Neural progenitor cell (in vitro differentiated cells): ENCODE measurements around the gene TSPAN15. TPM values are rescaled to one million over a fixed set of nuclear protein-coding genes. Genes with fewer than 3 reads are reported as not detected.

ENCODE experiments used
- DNase-seq: peaks from one replicate; pipeline ENCODE4 v3.0.0-alpha.2; 2016; ENCODE audit warnings: low spot score
- H2AFZ ChIP-seq: fragments of 200-600 bp; sonication (generic); replicated peaks from 2 replicates; pipeline ENCODE4 v1.6.1; 2016; ENCODE audit warnings: antibody characterized with exemption
- H3F3A ChIP-seq: fragments of 200-600 bp; sonication (generic); 2 replicates; pipeline ENCODE4 v1.6.1; 2016; ENCODE audit warnings: antibody characterized with exemption, low read depth
- H3K27ac ChIP-seq: fragments of 200-600 bp; sonication (generic); 2 replicates; pipeline ENCODE4 v1.5.1; 2016; ENCODE audit warnings: mild to moderate bottlenecking
- H3K27me3 ChIP-seq: fragments of 200-600 bp; sonication (generic); 2 replicates; pipeline ENCODE4 v1.6.1; 2016; ENCODE audit warnings: mild to moderate bottlenecking, moderate library complexity
- H3K36me3 ChIP-seq: fragments of 200-600 bp; sonication (generic); 2 replicates; pipeline ENCODE4 v1.5.1; 2016
- H3K4me1 ChIP-seq: fragments of 200-600 bp; sonication (generic); 2 replicates; pipeline ENCODE4 v1.6.1; 2016; ENCODE audit warnings: mixed run types
- H3K4me2 ChIP-seq: fragments of 200-600 bp; sonication (generic); 2 replicates; pipeline ENCODE4 v1.6.1; 2016
- H3K4me3 ChIP-seq: fragments of 200-600 bp; sonication (generic); 2 replicates; pipeline ENCODE4 v1.5.1; 2016
- H3K79me2 ChIP-seq: fragments of 200-600 bp; sonication (generic); 2 replicates; pipeline ENCODE4 v1.6.1; 2016; ENCODE audit warnings: low read depth
- H3K9ac ChIP-seq: fragments of 200-600 bp; sonication (generic); 2 replicates; pipeline ENCODE4 v1.6.1; 2016
- H3K9me3 ChIP-seq: fragments of 200-600 bp; sonication (generic); 2 replicates; pipeline ENCODE4 v1.5.1; 2016; ENCODE audit warnings: low read depth
- H4K20me1 ChIP-seq: fragments of 200-600 bp; sonication (generic); 2 replicates; pipeline ENCODE4 v1.6.1; 2016; ENCODE audit warnings: low read depth
- H3K27ac Mint-ChIP-seq: 3 replicates; pipeline ENCODE4 v1.8.0; 2021; ENCODE audit warnings: mixed read lengths
- H3K27me3 Mint-ChIP-seq: 2 replicates; pipeline ENCODE4 v1.8.0; 2022; ENCODE audit warnings: low read depth, mild to moderate bottlenecking, inconsistent platforms, moderate library complexity, mixed read lengths; ENCODE audit not compliant: insufficient read depth
- H3K36me3 Mint-ChIP-seq: 3 replicates; pipeline ENCODE4 v1.8.0; 2021; ENCODE audit warnings: mixed read lengths
- H3K4me1 Mint-ChIP-seq: 3 replicates; pipeline ENCODE4 v1.8.0; 2021; ENCODE audit warnings: mixed read lengths
- H3K4me3 Mint-ChIP-seq: 3 replicates; pipeline ENCODE4 v1.8.0; 2021; ENCODE audit warnings: mild to moderate bottlenecking, moderate library complexity, mixed read lengths
- H3K9me3 Mint-ChIP-seq: 3 replicates; pipeline ENCODE4 v1.8.0; 2020; ENCODE audit warnings: mixed read lengths
- EZH2 ChIP-seq: fragments of 200-600 bp; sonication (generic); IDR thresholded peaks from 2 replicates; pipeline ENCODE4 v1.6.1; 2017; ENCODE audit warnings: antibody characterized with exemption, mild to moderate bottlenecking, moderate library complexity
- EZH2phosphoT487 ChIP-seq: fragments of 200-600 bp; sonication (generic); IDR thresholded peaks from 2 replicates; pipeline ENCODE4 v1.6.1; 2017; ENCODE audit warnings: antibody characterized with exemption
- total RNA-seq: library from RNA; depleted of rRNA; stranded (reverse); fragments of >200 nt; gene quantifications from 2 replicates; pipeline ENCODE4 v1.2.3, GENCODE V29; 2015; ENCODE audit warnings: low replicate concordance
- TF ChIP-seq, protein P1 (sequence below): fragments of 200-600 bp; sonication (generic); IDR thresholded peaks from 2 replicates; pipeline ENCODE4 v1.5.1; 2017; ENCODE audit warnings: antibody characterized with exemption, mild to moderate bottlenecking

The TSPAN15 gene
- total RNA-seq, 1 donor from 2014 or later: 6.8 TPM

GRCh38 chr10:69422676-69423075, 28.6 kb upstream of the TSPAN15 start:
- Histone ChIP-seq H3F3A (no peaks in the 10 kb centered on the region), H3K36me3 (no peaks in the 10 kb centered on the region), H3K79me2 (no peaks in the 10 kb centered on the region), H3K9ac (no peak overlapping the region), H4K20me1 (no peaks in the 10 kb centered on the region), H3K27ac (no peak overlapping the region), H3K4me3 (no peak overlapping the region), H3K9me3 (no peaks in the 10 kb centered on the region), H3K4me1 (no peaks in the 10 kb centered on the region), H3K27me3 (no peaks in the 10 kb centered on the region), H3K4me2 (no peak overlapping the region), H2AFZ (no peak overlapping the region)
- Mint-ChIP-seq H3K36me3 (no peaks in the 10 kb centered on the region), H3K9me3 (no peaks in the 10 kb centered on the region), H3K27ac (no peak overlapping the region), H3K27me3 (peaks cover 14% of the 10 kb centered on the region), H3K4me1 (peaks cover 9% of the 10 kb centered on the region), H3K4me3 (no peak overlapping the region)
- TF ChIP-seq EZH2phosphoT487: no peak
- no peak for TF ChIP-seq EZH2
- TF ChIP-seq, protein P1, sequence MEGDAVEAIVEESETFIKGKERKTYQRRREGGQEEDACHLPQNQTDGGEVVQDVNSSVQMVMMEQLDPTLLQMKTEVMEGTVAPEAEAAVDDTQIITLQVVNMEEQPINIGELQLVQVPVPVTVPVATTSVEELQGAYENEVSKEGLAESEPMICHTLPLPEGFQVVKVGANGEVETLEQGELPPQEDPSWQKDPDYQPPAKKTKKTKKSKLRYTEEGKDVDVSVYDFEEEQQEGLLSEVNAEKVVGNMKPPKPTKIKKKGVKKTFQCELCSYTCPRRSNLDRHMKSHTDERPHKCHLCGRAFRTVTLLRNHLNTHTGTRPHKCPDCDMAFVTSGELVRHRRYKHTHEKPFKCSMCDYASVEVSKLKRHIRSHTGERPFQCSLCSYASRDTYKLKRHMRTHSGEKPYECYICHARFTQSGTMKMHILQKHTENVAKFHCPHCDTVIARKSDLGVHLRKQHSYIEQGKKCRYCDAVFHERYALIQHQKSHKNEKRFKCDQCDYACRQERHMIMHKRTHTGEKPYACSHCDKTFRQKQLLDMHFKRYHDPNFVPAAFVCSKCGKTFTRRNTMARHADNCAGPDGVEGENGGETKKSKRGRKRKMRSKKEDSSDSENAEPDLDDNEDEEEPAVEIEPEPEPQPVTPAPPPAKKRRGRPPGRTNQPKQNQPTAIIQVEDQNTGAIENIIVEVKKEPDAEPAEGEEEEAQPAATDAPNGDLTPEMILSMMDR: no peak
- no peak for DNase-seq

- no peaks in the 10 kb centered on the region for H3K4me1 ChIP-seq
- no peak overlapping the region for H2AFZ ChIP-seq
- H3K27ac ChIP-seq: no peak overlapping the region
- H3K9ac ChIP-seq: no peak overlapping the region
- no peak for DNase-seq
- no peak overlapping the region for H3K4me3 ChIP-seq
- H3K79me2 ChIP-seq: no peaks in the 10 kb centered on the region
- no peak overlapping the region for H3K27ac Mint-ChIP-seq
- peaks cover 9% of the 10 kb centered on the region for H3K27me3 Mint-ChIP-seq
- peaks cover 6% of the 10 kb centered on the region for H3K4me1 Mint-ChIP-seq
- TF ChIP-seq EZH2 (no peak), EZH2phosphoT487 (no peak)
- TF ChIP-seq, protein P1: no peak
- H3F3A ChIP-seq: no peaks in the 10 kb centered on the region
- H3K36me3 Mint-ChIP-seq: no peaks in the 10 kb centered on the region
- H3K4me3 Mint-ChIP-seq: no peak overlapping the region
- H4K20me1 ChIP-seq: no peaks in the 10 kb centered on the region
- no peak overlapping the region for H3K4me2 ChIP-seq
- no peaks in the 10 kb centered on the region for H3K27me3 ChIP-seq
- no peaks in the 10 kb centered on the region for H3K9me3 Mint-ChIP-seq
- H3K36me3 ChIP-seq: no peaks in the 10 kb centered on the region
- H3K9me3 ChIP-seq: no peaks in the 10 kb centered on the region
These were observed 26.2 kb upstream of the TSPAN15 start for GRCh38 chr10:69425041-69425440.

- Histone ChIP-seq H3K27me3 (no peaks in the 10 kb centered on the region), H3K27ac (no peak overlapping the region), H3K4me2 (no peak overlapping the region), H3K36me3 (no peaks in the 10 kb centered on the region), H3K9ac (no peak overlapping the region), H4K20me1 (no peaks in the 10 kb centered on the region), H3K4me1 (no peaks in the 10 kb centered on the region), H3F3A (no peaks in the 10 kb centered on the region), H3K9me3 (no peaks in the 10 kb centered on the region), H3K4me3 (no peak overlapping the region), H2AFZ (no peak overlapping the region), H3K79me2 (no peaks in the 10 kb centered on the region)
- H3K4me3 Mint-ChIP-seq: no peak overlapping the region
- H3K27me3 Mint-ChIP-seq: peaks cover 8% of the 10 kb centered on the region
- no peaks in the 10 kb centered on the region for H3K9me3 Mint-ChIP-seq
- H3K27ac Mint-ChIP-seq: no peak overlapping the region
- no peak for TF ChIP-seq EZH2
- DNase-seq: no peak
- no peaks in the 10 kb centered on the region for H3K36me3 Mint-ChIP-seq
- H3K4me1 Mint-ChIP-seq: peaks cover 6% of the 10 kb centered on the region
These were observed 25.6 kb upstream of the TSPAN15 start for GRCh38 chr10:69425511-69426298.

DNA sequence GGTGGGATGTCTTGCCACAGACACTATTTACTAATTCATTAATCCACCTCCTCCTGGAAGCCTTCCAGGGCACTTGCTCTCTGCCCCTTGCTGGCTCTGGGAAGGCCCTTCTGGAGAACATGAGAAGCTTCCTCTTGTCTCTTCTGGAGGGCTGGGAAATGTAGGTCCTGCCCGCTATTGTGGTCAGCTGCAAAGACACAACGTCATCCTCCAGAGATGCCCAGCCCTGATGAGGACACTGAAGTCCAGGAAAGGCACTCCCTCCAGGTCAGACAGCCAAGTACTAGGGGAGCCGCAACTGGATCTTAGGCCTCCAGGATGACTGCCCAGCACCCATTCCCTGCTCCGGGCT, 24.9 kb upstream of the TSPAN15 start:
- H3K36me3 ChIP-seq: no peaks in the 10 kb centered on the region
- no peaks in the 10 kb centered on the region for H3K79me2 ChIP-seq
- H3K27ac Mint-ChIP-seq: no peak overlapping the region
- H3K4me3 ChIP-seq: no peak overlapping the region
- H3K27me3 ChIP-seq: no peaks in the 10 kb centered on the region
- no peaks in the 10 kb centered on the region for H4K20me1 ChIP-seq
- H3K4me1 ChIP-seq: no peaks in the 10 kb centered on the region
- H2AFZ ChIP-seq: no peak overlapping the region
- H3K4me2 ChIP-seq: no peak overlapping the region
- peaks cover 7% of the 10 kb centered on the region for H3K27me3 Mint-ChIP-seq
- TF ChIP-seq EZH2phosphoT487 (no peak), EZH2 (no peak)
- TF ChIP-seq, protein P1: no peak
- no peaks in the 10 kb centered on the region for H3K36me3 Mint-ChIP-seq
- no peaks in the 10 kb centered on the region for H3K9me3 ChIP-seq
- H3K9me3 Mint-ChIP-seq: no peaks in the 10 kb centered on the region
- H3K9ac ChIP-seq: no peak overlapping the region
- no peak overlapping the region for H3K27ac ChIP-seq
- H3F3A ChIP-seq: no peaks in the 10 kb centered on the region
- no peak overlapping the region for H3K4me3 Mint-ChIP-seq
- peaks cover 6% of the 10 kb centered on the region for H3K4me1 Mint-ChIP-seq
- no peak for DNase-seq
